AG04450 (cell line): ENCODE measurements around the gene PMF1. TPM values are rescaled to one million over a fixed set of nuclear protein-coding genes. Genes with fewer than 3 reads are reported as not detected.

Experiments used
- CTCF ChIA-PET: fragments of 300-600, 350-600 bp; formaldehyde crosslinking; extraction: SDS; loops from one replicate; lab custom pipeline; 2022; ENCODE audit warnings: antibody characterized with exemption, inconsistent platforms; lab: Charles Lee
- POLR2A ChIA-PET: fragments of 350-600 bp; formaldehyde crosslinking; extraction: SDS; loops from one replicate; lab custom pipeline; 2021; ENCODE audit warnings: antibody characterized with exemption, inconsistent platforms; lab: Yijun Ruan, JAX
- DNase-seq: peaks from one replicate; pipeline ENCODE4 v3.0.0-alpha.2; 2011; ENCODE audit warnings: low read depth, low spot score
- H3K27ac ChIP-seq: one replicate; pipeline ENCODE4 v1.5.1; 2012; ENCODE audit warnings: low read depth, low read length, control low read depth
- H3K27me3 ChIP-seq: one replicate; pipeline ENCODE4 v1.6.0; 2012; ENCODE audit warnings: low read length; ENCODE audit not compliant: control insufficient read depth, insufficient read depth
- H3K4me3 ChIP-seq: 2 replicates; pipeline ENCODE4 v1.5.1; 2011; ENCODE audit warnings: mild to moderate bottlenecking, low read depth, low read length, control low read depth
- H3K9me3 ChIP-seq: 2 replicates; pipeline ENCODE4 v1.5.1; 2012; ENCODE audit warnings: low read length; ENCODE audit not compliant: control insufficient read depth, insufficient read depth
- polyA plus RNA-seq: library from polyadenylated mRNA; depleted of rRNA; stranded (reverse); fragments of >200 nt; gene quantifications from 2 replicates; pipeline ENCODE4 v1.2.3, GENCODE V29; 2011
- TF ChIP-seq, protein P1 (sequence below): IDR thresholded peaks from 2 replicates; pipeline ENCODE4 v1.5.1; 2011; ENCODE audit warnings: low read depth, low read length, control low read depth, inconsistent platforms

Gene PMF1
- polyA plus RNA-seq, 1 experiment = 43.5 TPM

DNA sequence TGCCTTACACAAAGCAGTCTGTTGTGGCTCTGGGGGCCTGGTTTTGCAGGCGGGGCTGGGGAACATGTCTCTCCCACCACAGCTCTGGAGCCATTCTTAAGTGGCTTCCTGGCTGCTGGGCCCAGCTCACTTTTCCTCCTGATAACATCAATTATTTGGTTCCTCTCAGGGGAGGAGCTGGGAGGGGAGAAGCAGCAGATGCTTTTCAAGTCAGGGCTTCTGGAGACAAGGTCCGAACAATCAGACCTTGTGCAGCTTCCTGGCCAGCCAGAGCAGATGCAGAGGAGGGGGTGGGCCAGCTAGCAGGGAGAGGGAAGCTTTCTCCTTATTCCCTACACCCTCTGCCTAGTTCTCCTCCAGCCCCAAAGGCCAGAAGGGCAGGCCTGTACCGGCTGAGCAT is 38.7 kb downstream of the PMF1 start:
- Histone ChIP-seq H3K27me3 (no peaks in the 10 kb centered on the region), H3K27ac (no peak overlapping the region), H3K4me3 (no peak overlapping the region), H3K9me3 (no peaks in the 10 kb centered on the region)
- no peak for DNase-seq
- TF ChIP-seq, protein P1, sequence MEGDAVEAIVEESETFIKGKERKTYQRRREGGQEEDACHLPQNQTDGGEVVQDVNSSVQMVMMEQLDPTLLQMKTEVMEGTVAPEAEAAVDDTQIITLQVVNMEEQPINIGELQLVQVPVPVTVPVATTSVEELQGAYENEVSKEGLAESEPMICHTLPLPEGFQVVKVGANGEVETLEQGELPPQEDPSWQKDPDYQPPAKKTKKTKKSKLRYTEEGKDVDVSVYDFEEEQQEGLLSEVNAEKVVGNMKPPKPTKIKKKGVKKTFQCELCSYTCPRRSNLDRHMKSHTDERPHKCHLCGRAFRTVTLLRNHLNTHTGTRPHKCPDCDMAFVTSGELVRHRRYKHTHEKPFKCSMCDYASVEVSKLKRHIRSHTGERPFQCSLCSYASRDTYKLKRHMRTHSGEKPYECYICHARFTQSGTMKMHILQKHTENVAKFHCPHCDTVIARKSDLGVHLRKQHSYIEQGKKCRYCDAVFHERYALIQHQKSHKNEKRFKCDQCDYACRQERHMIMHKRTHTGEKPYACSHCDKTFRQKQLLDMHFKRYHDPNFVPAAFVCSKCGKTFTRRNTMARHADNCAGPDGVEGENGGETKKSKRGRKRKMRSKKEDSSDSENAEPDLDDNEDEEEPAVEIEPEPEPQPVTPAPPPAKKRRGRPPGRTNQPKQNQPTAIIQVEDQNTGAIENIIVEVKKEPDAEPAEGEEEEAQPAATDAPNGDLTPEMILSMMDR = no peak
- CTCF ChIA-PET = no interaction called here
- POLR2A ChIA-PET = interaction anchor here (1.3 kb wide), 1 partner anchor 8 kb away, joined by 4 read pairs; no protein-coding TSS in a partner anchor

DNA sequence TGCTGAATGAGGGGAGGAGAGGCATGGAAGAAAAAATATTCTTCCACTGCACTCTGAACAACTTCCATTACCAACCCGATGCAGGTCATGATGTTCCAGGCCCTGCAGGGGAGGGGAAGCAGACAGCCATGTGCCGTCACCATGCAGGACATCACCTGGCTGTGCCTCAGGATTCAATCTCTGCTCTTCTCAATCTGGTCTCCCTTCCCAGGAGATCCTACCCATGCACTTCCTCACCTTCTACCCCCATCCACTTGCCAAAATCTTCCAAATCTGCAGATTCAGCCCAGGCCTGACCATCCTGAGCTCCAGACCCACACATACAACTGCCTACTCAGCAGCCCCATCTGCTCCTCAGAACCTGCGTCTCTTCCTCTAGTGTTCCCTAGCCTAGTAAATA is 40.8 kb downstream of the PMF1 start:
- DNase-seq = no peak
- Histone ChIP-seq H3K27ac (no peak overlapping the region), H3K4me3 (no peak overlapping the region), H3K9me3 (no peaks in the 10 kb centered on the region), H3K27me3 (no peaks in the 10 kb centered on the region)
- TF ChIP-seq, protein P1 = no peak
- CTCF ChIA-PET = interaction anchor here (1.5 to 1.7 kb wide), 2 partner anchors 65 to 66 kb away, joined by 3 to 4 read pairs; no protein-coding TSS in a partner anchor
- POLR2A ChIA-PET = interaction anchor here (1.0 kb wide), 1 partner anchor 20 kb away, joined by 5 read pairs; no protein-coding TSS in a partner anchor

DNA sequence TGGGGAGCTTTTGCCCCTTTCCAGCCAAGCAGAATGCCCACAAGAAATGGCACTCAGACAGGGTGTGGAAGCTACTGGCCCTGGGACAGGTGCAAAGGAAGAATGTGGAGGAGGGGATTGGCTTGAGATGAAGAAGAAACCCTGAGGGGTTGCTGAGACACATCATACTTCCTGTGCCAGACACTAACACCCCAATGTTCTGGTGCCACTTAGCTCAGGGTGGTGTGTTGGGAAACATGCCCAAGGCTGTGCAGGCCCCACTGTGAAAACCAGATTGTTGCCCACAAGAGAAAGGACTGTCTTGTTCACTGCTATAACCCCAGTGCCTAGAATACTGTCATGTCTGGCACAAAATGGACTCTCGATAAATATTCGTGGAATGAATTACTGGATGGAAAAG is 44.9 kb downstream of the PMF1 start:
- no peaks in the 10 kb centered on the region for H3K27me3 ChIP-seq
- DNase-seq = no peak
- H3K9me3 ChIP-seq = no peaks in the 10 kb centered on the region
- TF ChIP-seq, protein P1 = no peak
- no peak overlapping the region for H3K27ac ChIP-seq
- ChIA-PET POLR2A (no interaction called here), CTCF (no interaction called here)
- no peak overlapping the region for H3K4me3 ChIP-seq

DNA sequence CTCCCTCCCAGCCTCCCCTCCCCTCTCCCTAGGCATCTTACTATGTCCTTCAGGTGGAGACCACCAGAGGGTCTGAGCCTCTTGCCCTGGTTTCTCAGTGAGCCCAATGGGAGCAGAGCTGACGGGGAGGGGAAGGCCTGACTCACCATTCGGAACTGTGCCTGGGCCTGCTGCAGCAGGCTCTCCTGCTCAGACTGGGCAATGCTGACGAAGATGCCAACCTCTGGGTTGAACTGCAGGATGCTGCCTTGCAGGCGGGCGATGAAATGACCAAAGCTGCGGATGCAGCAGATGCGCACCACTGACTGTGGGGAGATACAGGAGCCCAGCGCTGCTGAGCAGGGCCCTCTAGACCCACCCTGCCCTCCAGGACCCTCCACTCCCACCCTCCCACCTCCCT is 46.1 kb downstream of the PMF1 start:
- no peak for DNase-seq
- Histone ChIP-seq H3K27ac (no peak overlapping the region), H3K9me3 (no peaks in the 10 kb centered on the region), H3K27me3 (no peaks in the 10 kb centered on the region), H3K4me3 (no peak overlapping the region)
- TF ChIP-seq, protein P1 = no peak
- CTCF ChIA-PET = interaction anchor here (1.0 kb wide), 1 partner anchor 9 kb away, joined by 3 read pairs; no protein-coding TSS in a partner anchor
- POLR2A ChIA-PET = interaction anchor here (1.2 kb wide), 1 partner anchor 7 kb away, joined by 4 read pairs; no protein-coding TSS in a partner anchor

DNA sequence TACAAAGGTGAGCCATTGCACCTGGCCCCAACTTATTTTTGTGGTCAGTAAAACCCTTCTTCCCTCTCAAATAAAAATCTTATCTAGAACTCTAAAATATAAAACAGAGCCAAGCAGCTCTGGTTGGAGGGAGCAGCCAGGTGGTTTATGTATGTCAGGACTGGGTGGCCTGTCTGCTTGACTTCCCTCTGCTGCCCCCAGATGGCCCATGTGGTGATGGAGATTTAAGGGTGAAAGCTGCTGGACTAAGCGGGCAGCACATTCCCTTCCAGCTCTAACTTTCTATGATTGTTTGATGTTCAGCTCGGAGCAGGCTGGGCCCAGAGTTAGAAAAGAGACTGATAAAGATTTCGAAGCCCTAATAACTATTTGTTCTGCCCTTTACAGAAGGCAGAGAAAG is 47.0 kb downstream of the PMF1 start:
- TF ChIP-seq, protein P1 = peak; percentile 33
- ChIA-PET POLR2A (interaction anchor here (1.2 kb wide), 1 partner anchor 8 kb away, joined by 4 read pairs; no protein-coding TSS in a partner anchor), CTCF (interaction anchor here (0.7 to 0.8 kb wide), 5 partner anchors 8 to 164 kb away, joined by 3 to 5 read pairs (median 3); no protein-coding TSS in a partner anchor)
- Histone ChIP-seq H3K9me3 (no peaks in the 10 kb centered on the region), H3K27ac (no peak overlapping the region), H3K27me3 (no peaks in the 10 kb centered on the region), H3K4me3 (no peak overlapping the region)
- DNase-seq = no peak
